Measurements from ENCODE around the gene ERGIC2. TPM values are rescaled to one million over a fixed set of nuclear protein-coding genes. Genes with fewer than 3 reads are reported as not detected.

The ERGIC2 gene
- total and polyA plus RNA-seq, 9 of the 15 experiments (the other 6 are each of a cell fraction or from before 2014, with no cell fraction given), result 24.1 to 180 (median 75.7) TPM

DNA sequence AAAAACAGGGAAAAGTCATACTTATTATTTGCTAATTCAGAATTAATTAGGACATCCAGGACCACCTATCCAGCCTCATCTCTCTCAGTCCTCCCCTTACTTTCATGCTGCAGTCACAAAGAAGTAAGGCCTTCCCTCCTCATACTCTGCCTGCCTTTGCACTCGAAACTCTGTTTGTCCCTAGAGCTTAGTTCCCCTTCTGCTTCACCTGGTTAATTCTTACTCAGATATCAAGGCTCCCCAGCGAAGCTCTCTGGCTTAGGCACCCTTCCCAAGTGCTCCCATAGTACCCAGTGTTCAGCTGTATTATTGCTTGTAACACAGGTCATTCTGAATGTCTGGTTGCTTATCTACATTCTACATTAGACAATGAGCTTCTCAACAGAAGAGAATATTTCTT, 81.3 kb downstream of the ERGIC2 start (continued):
- TF ChIP-seq, protein P1, sequence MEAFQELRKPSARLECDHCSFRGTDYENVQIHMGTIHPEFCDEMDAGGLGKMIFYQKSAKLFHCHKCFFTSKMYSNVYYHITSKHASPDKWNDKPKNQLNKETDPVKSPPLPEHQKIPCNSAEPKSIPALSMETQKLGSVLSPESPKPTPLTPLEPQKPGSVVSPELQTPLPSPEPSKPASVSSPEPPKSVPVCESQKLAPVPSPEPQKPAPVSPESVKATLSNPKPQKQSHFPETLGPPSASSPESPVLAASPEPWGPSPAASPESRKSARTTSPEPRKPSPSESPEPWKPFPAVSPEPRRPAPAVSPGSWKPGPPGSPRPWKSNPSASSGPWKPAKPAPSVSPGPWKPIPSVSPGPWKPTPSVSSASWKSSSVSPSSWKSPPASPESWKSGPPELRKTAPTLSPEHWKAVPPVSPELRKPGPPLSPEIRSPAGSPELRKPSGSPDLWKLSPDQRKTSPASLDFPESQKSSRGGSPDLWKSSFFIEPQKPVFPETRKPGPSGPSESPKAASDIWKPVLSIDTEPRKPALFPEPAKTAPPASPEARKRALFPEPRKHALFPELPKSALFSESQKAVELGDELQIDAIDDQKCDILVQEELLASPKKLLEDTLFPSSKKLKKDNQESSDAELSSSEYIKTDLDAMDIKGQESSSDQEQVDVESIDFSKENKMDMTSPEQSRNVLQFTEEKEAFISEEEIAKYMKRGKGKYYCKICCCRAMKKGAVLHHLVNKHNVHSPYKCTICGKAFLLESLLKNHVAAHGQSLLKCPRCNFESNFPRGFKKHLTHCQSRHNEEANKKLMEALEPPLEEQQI (IDR thresholded peaks at IDR 0.05), result no peak
- no peak for TF ChIP-seq BHLHE40 (IDR thresholded peaks at IDR 0.05; ENCODE audit: low read length)

DNA sequence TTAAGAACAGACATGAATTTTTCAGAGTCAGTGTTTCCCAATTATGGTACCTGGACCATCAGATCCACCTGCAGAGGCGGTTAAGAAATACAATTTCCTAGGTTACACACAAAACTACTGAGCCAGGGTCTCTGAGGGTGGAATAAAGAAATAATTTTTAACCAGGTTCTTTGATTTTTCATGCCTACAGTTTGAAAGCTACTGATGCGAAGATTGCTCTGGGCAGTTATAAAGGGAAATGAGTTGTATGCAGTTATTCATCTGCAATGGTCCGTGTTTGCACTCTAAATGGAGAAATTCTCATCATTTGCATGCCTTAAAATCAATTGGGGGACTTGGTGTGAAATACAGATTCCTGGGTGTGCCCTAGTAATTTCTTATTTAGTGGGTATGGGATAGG, 89.7 kb downstream of the ERGIC2 start:
- POLR2A ChIA-PET, result interaction anchor here (0.6 kb wide), 1 partner anchor 13 kb away, joined by 4 read pairs; no protein-coding TSS in a partner anchor
- 19% methylated on average over 3 of the region's 3 CpGs for WGBS (ENCODE audit: insufficient coverage, low coverage, missing lambda C conversion rate)
- DNase-seq (ENCODE audit: extremely low read depth in 1 of 4, low spot score in 3 of 4), result no peak
- ATAC-seq, result no peak
- FAIRE-seq, result no peak
- no peaks in the 10 kb centered on the region for H3K27me3 ChIP-seq (ENCODE audit: control insufficient read depth in 2 of 2, insufficient read depth in 2 of 2, low read length in 2 of 2)
- H2AFZ ChIP-seq (ENCODE audit: low read depth, low read length), result no peak overlapping the region
- CTCF ChIA-PET (ENCODE audit: low intra/inter-chr PET ratio), result no interaction called here
- no peaks in the 10 kb centered on the region for H3K9me3 ChIP-seq (replicated peaks; ENCODE audit: control insufficient read depth, insufficient read depth, low read depth, low read length)
- no peak overlapping the region for H3K9ac ChIP-seq (ENCODE audit: insufficient read depth in 1 of 2, low read depth in 2 of 2, low read length in 2 of 2)
- no peak overlapping the region for H3K27ac ChIP-seq (ENCODE audit: extremely low read depth, low read depth, low read length)
- no TSS peak for BruUV-seq (replicated peaks)
- no peak overlapping the region for H3K4me2 ChIP-seq (ENCODE audit: insufficient read depth, low read length)
- no peak overlapping the region for H3K4me3 ChIP-seq
- H3K9me1 ChIP-seq (ENCODE audit: control insufficient read depth, insufficient read depth, low read length), result no peaks in the 10 kb centered on the region
- intact Hi-C loops (cut with micrococcal nuclease) (no loop called here), in situ Hi-C loops (cut with MboI) (no loop called here)
- H3K4me1 ChIP-seq (replicated peaks in 1 of 2; ENCODE audit: control insufficient read depth in 2 of 2, insufficient read depth in 2 of 2, low read length in 2 of 2), result no peaks in the 10 kb centered on the region
- no peaks in the 10 kb centered on the region for H4K20me1 ChIP-seq (replicated peaks; ENCODE audit: control insufficient read depth, insufficient read depth, low read length)
- H3K36me3 ChIP-seq (ENCODE audit: control insufficient read depth, insufficient read depth, low read length), result no peaks in the 10 kb centered on the region
- H3K79me2 ChIP-seq (ENCODE audit: control insufficient read depth, insufficient read depth, low read length), result no peaks in the 10 kb centered on the region
- TF ChIP-seq, protein P2, sequence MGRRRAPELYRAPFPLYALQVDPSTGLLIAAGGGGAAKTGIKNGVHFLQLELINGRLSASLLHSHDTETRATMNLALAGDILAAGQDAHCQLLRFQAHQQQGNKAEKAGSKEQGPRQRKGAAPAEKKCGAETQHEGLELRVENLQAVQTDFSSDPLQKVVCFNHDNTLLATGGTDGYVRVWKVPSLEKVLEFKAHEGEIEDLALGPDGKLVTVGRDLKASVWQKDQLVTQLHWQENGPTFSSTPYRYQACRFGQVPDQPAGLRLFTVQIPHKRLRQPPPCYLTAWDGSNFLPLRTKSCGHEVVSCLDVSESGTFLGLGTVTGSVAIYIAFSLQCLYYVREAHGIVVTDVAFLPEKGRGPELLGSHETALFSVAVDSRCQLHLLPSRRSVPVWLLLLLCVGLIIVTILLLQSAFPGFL (CRISPR knock-in tag; IDR thresholded peaks at IDR 0.05), result no peak
- TF ChIP-seq SRF (CRISPR knock-in tag; IDR thresholded peaks at IDR 0.05), result no peak
- no peak for TF ChIP-seq MAFK (IDR thresholded peaks at IDR 0.05; ENCODE audit: low read length)
- no peak for TF ChIP-seq ELF4 (CRISPR knock-in tag; IDR thresholded peaks at IDR 0.05)
- TF ChIP-seq, protein P3, sequence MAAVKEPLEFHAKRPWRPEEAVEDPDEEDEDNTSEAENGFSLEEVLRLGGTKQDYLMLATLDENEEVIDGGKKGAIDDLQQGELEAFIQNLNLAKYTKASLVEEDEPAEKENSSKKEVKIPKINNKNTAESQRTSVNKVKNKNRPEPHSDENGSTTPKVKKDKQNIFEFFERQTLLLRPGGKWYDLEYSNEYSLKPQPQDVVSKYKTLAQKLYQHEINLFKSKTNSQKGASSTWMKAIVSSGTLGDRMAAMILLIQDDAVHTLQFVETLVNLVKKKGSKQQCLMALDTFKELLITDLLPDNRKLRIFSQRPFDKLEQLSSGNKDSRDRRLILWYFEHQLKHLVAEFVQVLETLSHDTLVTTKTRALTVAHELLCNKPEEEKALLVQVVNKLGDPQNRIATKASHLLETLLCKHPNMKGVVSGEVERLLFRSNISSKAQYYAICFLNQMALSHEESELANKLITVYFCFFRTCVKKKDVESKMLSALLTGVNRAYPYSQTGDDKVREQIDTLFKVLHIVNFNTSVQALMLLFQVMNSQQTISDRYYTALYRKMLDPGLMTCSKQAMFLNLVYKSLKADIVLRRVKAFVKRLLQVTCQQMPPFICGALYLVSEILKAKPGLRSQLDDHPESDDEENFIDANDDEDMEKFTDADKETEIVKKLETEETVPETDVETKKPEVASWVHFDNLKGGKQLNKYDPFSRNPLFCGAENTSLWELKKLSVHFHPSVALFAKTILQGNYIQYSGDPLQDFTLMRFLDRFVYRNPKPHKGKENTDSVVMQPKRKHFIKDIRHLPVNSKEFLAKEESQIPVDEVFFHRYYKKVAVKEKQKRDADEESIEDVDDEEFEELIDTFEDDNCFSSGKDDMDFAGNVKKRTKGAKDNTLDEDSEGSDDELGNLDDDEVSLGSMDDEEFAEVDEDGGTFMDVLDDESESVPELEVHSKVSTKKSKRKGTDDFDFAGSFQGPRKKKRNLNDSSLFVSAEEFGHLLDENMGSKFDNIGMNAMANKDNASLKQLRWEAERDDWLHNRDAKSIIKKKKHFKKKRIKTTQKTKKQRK (IDR thresholded peaks at IDR 0.05; ENCODE audit: borderline replicate concordance, low read depth, low read length), result no peak
- TF ChIP-seq BHLHE40 (IDR thresholded peaks at IDR 0.05; ENCODE audit: low read length), result no peak
- TF ChIP-seq, protein P4, sequence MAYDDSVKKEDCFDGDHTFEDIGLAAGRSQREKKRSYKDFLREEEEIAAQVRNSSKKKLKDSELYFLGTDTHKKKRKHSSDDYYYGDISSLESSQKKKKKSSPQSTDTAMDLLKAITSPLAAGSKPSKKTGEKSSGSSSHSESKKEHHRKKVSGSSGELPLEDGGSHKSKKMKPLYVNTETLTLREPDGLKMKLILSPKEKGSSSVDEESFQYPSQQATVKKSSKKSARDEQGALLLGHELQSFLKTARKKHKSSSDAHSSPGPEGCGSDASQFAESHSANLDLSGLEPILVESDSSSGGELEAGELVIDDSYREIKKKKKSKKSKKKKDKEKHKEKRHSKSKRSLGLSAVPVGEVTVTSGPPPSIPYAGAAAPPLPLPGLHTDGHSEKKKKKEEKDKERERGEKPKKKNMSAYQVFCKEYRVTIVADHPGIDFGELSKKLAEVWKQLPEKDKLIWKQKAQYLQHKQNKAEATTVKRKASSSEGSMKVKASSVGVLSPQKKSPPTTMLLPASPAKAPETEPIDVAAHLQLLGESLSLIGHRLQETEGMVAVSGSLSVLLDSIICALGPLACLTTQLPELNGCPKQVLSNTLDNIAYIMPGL (CRISPR knock-in tag; IDR thresholded peaks at IDR 0.05), result no peak
- TF ChIP-seq RAD51 (IDR thresholded peaks at IDR 0.05; ENCODE audit: borderline replicate concordance, low read depth), result no peak
- no peak for TF ChIP-seq SRSF1 (IDR thresholded peaks at IDR 0.05; ENCODE audit: low read depth, low read length)
